GM18909 (cell line): ENCODE measurements around the gene PIAS4.

ENCODE experiments used
- ATAC-seq: cut with Tn5 transposase; IDR thresholded peaks from one replicate; pipeline ENCODE4 v1.9.1; 2021; ENCODE audit warnings: mild to moderate bottlenecking; ENCODE audit not compliant: unreplicated experiment, poor library complexity

PIAS4 gene

DNA sequence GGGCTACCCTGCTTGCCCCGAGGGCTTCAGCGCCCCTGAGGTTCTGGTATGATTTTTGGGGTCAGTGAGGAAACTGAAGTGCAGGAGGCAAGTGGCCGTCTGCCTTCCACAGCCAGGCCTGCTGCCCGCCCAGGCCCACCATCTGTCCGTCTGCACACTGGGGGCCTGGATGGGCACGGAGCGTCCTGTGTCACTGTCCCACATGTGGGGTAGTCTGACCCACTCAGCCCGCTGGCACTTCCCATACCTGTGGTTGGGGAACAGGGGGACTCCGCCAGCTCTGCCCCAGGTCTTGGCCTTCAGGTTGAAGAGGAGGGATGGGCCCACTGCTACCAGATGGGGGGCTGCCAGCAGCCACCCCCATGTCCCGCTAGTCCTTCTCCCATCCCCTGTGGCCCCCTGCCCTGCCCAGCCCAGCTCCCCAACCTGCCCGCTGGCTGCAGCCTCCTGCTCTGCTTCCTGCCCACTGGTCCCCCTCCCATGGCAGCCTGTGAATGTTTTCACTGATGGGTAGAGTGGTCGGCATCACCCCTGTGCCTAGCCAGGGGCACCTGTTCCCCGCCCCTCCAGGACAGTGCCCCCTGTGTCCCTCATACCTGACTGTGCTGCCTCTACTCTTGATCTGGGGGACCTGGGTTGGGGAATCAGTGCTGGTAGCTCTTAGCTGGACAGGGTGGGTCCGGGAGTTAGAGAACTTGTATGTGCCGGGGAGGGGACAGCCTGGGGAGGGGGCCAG, 9.5 kb downstream of the PIAS4 start:
- ATAC-seq, result no peak

DNA sequence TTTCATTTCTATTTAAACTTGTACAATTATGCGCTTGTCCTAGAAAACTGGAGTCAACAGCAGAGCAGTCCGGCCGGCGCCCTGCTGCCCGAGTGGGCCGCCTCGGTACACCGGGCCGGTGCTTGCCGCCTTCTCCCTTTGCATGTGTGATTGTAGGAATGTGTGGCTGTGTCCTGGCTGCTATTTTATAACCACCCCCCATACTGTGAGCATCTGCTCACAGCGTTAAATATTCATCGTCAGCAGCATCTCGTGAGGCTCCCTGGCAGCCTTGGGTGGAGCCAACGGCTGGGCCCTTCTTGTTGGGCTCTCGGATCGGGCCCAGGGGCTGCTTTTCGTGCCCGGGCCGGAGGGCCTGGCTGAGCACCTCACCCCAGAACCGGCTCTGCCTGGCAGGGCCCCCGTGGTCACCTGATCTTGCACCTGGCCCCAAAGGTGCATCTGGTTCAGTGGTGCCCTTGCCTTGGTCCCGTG, 10.6 kb downstream of the PIAS4 start:
- ATAC-seq, result no peak

DNA sequence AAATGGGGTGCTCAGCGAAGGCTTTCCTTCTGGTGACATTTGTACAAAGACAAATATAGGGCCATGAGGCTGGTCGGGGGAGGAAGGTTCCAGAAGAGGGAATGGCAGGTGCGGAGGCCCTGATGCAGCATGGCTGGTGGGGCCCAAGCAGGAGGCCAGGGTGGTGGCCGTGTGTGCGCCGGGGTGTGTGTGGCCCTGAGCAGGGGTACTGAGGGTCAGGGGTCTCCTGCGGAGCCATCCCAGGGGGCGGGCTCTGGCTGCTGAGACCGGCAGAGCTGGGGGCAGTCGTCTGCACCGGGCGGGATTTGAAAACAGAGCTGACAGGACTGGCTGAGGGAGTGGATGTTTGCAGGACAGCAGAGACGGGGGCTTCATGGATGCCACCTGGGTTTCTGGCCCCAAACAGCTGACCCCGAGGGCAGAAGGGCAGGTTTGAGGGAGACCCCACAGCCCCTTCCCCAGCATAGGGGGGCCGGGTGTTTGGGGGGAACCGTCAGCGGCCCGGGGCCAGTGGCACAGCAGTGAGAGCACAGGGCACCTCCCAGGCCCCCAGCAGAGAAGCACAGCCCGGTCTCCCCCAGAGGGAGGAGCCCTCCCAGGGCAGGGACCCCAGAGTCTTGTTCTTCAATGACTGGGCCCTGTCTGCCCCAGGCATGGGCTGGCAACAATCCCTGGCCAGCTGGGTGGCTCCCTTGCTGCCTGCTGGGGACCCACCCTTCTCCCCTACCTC, 11.4 kb downstream of the PIAS4 start:
- no peak for ATAC-seq

DNA sequence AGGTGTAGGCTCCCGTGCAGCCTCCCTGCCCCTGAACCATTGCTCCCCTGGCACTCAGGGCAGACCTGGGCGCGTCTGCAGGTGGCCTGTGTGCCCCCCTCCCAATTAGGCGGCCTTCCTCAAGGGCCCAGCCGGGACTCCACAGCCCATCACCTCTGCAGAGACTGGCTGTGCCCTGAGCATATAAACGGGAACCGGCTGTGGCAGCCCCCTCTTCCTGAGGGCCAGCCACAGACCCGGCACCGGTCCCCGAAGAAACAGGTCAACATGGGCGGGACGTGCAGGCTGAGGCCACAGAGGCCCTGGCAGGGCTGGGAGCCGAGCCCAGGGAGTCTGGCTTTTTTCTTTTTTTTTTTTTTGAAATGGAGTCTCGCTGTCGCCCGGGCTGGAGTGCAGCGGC, 12.0 kb downstream of the PIAS4 start:
- no peak for ATAC-seq

DNA sequence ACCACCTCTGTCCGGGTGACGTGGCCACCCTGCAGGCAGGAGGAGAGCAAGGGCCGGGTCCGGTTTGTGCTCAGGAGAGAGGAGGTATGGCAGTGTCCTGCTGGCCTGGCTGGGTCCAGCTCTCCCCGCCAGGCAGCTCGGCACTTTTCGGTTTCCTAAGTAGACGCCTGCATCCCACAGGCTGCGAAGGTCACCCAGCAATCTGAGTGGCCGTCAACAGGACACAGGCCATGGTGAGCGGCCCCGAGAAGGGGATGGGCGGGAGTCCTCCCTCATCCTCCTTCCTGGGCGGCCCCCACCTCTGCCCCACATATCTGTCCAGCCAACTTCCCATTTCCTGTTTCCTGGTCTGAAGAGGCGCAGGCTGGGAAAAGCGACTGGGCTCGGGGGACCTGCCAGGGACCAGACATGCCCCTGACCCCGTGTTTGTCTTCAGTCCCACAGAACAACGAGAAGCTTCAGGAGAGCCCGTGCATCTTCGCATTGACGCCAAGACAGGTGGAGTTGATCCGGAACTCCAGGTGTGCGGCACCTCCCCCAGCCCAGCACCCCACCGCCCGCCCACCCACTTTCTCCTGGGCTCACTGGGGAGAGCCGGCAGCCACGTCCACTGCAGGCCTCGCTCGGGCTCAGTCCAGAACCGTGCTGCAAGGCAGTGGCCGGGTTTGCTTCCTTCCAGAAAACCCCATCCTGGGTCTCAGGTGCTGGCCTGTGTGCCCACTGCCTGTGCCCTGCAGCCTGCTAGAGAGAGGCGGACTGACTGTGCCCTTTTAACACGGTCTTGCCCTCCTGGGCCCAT, 16.3 kb downstream of the PIAS4 start:
- no peak for ATAC-seq

DNA sequence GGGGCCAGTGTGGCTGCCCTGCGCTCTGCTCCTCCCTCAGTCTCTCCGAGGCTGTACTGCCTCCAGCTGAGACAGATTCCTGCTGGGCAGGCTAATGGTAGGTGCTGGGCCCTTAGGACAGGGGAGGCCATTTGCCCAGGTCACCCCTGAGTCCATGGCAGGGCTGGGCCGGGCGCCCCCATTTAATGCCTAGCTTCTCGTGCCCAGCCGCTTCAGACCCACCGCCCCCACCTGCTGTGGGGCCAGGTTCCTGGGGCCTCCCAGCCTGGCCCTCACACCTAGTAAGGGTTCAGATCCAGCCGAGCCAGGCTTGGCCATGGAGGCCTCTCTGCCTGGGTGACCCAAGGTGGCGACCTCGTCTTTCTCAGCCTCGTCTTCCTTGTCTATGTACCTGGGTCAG, 17.8 kb downstream of the PIAS4 start:
- ATAC-seq, result no peak

DNA sequence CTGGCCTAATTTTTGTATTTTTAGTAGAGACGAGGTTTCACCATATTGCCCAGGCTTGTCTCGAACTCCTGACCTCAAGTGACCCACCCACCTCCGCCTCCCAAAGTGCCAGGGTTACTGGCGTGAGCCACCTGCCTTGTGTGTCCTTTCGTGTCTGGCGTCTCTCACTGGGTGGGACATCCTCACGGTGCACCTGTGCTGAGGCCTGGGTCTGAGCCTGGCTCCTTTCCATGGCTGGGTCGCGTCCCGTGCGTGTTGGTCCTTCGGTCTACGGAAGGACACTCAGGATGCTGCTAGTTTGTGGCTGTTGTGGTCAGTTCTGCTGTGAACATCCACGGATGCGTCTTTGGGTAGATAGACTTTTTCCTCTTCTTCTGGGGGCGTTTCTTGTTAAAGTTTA, 19.6 kb downstream of the PIAS4 start:
- ATAC-seq, result no peak

DNA sequence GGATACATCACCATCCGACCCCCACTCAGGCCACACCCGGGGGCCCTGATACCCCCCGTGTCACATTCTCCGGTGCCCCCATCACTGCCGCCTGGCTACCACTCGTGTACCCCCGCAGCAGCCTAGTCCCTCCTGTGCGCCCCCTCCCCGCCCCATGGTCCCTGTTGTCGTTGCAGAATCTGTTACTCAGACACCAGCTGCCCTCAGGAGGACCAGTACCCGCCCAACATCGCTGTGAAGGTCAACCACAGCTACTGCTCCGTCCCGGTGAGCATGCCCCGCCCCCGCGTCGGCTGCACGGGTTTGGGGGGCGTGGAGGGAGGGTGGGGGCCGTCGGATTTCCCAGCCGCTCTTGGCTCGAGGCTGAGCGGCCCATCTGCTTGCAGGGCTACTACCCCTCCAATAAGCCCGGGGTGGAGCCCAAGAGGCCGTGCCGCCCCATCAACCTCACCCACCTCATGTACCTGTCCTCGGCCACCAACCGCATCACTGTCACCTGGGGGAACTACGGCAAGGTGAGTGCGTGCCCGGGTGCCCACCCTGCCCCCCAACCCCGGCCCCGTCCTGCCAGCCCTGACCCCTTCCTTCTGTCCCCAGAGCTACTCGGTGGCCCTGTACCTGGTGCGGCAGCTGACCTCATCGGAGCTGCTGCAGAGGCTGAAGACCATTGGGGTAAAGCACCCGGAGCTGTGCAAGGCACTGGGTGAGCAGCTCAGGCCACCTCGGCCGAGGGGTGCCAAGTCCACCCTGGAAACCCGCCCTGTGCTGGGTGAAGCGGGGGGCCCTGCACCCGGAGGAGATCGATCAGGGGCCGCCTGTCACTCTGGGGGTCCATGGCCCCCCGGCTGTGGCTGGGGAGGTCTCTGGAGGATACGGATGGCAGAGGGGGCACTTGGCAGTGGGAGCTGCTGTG, 21.1 kb downstream of the PIAS4 start:
- ATAC-seq, result no peak

DNA sequence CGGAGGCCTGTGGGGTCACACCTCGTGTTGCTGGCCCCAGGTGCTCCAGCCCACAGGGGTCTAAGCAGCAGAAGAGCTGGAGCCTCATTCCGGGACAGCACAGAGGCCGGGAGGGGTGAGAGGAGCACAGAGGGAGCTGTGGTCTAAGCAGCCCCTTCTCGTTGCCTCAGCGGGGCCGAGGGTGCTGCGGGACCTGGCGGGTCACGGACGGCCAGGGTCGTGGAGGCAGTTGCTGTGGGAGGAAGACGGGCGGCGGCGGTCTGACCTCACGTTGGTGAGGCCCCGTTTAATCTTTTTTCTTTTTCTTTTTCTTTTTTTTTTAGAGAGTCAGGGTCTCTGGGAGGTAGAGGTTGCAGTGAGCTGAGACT, 21.7 kb downstream of the PIAS4 start:
- ATAC-seq, result no peak

DNA sequence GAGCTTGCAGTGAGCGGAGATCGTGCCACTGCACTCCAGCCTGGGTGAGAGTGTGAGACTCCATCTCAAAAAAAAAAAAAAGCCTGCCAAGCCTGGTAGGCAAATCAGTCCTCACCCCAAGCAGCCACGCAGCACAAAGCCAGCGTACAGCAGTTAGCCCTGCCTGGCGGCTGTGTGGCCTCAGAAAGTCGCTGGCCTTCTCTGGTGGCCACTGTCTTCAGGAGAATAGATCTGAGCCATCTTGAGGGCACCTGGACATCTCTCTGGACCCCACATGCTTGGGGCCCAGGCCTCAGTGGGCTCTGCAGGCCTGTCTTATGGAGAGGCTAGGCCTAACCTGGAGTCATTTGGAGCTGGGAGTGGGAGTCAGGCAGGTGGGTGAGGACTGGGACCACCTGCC, 23.0 kb downstream of the PIAS4 start:
- no peak for ATAC-seq

DNA sequence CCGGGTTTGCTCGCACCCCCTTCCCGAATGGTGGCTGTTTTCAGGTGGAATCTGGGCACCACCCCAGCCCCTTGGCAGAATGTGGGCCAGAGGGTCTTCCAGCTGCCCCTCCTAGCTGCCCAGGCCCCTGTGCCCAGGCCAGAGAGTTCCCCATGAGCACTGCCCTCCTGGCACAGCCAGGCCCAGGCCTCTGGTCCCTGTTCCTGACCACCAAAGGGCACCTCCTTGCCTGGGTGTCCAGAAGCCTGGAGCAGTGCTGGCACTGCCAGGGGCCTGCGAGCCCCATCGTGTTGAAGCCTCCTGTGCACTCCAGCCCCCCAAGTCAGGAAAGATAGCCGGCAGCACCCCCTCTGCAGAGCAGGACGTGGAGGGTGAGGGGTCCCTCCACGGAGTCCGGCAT, 23.4 kb downstream of the PIAS4 start:
- ATAC-seq, result no peak

DNA sequence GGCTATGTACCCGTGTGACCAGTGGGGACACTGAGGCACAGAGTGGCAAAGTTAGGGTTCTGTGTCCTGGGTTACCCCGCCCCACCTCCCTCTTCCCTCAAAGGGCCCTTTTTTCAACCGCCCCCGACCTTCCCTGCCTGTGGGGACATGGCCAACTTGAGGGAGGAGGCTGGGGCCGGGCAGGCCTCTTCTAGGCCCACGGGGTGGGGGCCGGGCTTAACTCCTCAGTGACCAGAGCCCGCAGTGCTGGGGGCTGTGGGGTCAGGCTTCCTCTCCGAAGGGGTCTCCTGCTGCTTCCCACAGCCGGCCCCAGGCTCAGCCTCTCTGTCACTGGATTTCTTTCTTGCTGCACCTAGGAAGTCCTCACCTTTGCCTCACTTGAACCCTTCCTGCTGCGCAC, 23.9 kb downstream of the PIAS4 start:
- ATAC-seq, result no peak

DNA sequence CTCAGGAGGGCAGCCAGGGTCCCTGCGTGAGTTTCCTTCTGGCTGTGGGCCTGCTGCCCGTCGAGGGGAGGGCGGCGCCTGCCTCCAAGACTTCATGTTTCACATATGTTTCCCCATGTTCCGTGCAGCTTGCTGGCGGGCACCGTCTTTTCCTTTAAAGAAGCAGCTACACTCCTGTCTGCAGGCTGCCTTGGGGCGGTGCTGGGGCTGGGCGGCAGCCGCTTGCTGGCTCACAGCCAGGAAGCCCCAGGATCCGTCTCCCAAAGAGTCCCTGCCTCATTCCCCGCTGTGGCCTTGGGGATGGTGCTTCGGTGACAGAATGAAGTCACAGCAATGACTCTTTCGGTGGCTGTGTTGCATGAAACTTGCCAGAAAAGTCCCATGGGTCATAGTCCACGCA, 24.9 kb downstream of the PIAS4 start:
- ATAC-seq, result no peak

DNA sequence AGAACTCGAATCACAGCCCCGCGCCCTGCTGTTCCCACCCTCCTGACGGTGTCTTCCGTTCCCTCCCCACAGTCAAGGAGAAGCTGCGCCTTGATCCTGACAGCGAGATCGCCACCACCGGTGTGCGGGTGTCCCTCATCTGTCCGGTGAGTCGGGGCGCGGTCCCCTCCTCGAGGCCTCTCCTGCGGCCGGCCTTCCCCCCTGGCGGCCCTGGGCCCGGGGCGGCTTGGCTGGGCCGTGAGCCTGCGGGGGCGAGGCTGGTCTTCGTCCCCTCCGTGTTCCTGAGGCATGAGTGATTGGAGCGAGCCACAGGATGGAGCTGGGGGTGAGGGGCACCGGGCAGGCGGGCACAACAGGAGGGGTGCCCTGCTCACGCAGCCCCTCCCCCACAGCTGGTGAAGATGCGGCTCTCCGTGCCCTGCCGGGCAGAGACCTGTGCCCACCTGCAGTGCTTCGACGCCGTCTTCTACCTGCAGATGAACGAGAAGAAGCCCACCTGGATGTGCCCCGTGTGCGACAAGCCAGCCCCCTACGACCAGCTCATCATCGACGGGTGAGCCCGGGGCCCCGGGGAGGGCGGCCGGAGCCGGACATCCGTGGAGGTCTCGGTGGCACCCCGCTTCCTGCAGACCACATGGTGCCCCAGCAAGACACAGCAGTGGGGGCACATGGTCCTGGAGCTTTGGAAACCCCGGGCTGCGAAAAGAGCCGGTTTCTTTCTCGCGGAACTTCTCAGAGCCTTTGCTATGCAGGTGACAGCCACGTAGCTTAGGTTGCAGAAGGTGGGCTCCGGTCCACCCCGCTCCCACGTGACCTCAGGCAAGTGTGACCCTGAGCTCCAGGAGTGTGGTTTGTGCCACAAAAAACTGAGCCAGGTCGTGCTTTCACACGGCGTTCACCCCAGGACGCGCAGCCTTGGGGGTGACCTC, 25.8 kb downstream of the PIAS4 start:
- no peak for ATAC-seq

DNA sequence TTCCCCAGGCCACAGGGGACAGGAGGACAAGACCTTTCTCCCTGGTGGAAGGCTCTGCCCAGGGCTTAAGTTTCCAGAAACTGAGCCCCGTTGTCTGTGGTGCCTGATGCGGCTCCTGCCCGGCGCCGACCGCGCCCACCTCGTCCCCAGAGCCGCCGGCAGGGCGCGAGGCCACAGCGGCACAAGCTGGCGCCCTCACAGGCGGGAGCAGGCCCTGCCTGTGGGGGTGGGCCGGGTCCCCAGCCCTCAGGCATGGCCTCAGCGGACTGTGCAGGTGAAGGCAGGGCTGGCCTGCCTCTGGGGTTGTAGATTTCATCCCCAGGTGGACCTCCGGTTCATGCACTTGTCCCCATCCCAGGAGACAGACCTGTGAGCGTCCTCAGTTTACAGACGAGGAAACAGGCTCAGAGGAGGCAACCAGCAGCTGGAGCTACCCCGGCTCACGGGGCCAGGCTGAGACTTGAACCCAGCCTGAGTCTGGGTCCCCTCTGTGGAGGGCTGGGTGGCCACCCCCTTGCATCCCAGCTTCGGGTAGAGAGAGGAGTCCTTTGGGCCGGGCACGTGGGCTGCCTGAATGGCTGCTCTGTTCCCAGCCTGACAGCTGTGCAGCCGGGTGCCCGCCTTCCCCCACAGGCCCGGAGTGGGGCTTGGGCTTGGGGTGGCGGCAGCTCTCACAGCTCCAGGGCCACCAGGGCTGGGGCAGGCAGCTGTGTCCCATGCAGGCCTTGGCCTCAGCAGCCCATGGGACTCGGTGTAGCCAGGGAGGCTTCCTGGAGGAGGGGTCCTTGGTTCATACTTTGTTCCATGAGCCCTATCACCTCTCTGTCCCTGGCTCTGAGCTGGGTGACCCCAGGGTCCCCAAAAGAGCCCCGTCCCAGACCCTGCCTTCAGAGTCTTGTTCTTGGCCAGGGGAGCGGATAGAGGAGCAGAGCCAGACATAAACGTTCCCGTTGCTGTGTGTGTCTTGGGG, 26.8 kb downstream of the PIAS4 start:
- no peak for ATAC-seq

DNA sequence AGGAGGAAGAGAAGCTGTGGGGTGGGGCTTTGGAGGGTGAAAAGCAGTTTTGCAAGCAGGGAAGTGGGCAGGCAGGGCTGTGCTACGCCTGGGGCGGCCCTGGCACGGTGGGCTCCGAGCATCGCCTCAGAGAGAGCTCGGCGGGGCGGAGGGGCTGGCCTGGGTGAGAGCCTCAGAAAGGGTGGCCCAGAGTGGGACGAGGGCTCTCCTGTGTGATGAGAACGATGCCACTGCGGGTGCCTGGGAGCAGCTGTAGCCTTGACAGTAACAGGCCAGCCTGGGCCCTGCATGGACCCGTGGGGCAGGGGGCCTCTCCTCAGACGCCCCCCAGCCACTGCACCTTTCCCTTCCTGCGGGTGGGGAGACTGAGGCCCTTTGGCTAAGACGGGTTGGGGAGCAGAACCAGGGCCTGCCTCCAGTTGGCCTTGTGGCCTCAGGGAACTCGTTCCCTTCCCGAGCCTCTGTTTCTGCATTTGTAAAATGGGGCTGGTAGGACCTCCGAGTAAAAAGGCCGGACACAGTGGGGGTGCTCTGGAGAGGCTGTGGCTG, 27.6 kb downstream of the PIAS4 start:
- no peak for ATAC-seq

DNA sequence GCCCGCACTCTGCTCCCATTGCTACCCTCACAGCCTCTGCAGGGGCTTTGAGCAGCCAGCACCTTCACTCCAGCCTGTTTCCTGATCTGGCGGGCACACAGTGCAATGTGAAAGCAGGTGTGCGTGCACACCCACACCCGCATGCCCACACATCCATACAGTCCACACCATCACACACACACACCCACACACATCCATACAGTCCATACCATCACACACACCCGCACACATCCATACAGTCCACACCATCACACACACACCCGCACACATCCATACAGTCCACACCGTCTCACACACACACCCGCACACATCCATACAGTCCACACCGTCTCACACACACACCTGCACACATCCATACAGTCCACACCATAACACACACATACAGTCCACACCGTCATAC, 28.0 kb downstream of the PIAS4 start:
- ATAC-seq, result no peak
